Measurements from ENCODE around the gene AFAP1L1.
A peak's percentile ranks its signal among the peaks of the same experiment; 100 is the strongest.

AFAP1L1 gene

DNA sequence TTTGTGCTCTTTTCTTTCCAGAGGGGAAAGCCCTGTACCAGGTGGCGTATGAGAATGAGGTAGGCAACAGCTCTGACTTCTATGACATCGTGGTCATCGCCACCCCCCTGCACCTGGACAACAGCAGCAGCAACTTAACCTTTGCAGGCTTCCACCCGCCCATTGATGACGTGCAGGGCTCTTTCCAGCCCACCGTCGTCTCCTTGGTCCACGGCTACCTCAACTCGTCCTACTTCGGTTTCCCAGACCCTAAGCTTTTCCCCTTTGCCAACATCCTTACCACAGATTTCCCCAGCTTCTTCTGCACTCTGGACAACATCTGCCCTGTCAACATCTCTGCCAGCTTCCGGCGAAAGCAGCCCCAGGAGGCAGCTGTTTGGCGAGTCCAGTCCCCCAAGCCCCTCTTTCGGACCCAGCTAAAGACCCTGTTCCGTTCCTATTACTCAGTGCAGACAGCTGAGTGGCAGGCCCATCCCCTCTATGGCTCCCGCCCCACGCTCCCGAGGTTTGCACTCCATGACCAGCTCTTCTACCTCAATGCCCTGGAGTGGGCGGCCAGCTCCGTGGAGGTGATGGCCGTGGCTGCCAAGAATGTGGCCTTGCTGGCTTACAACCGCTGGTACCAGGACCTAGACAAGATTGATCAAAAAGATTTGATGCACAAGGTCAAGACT is 96.5 kb downstream of the AFAP1L1 start:
- DNase-seq (ENCODE audit: extremely low read depth in 1 of 2, low read depth in 1 of 2): no peak

DNA sequence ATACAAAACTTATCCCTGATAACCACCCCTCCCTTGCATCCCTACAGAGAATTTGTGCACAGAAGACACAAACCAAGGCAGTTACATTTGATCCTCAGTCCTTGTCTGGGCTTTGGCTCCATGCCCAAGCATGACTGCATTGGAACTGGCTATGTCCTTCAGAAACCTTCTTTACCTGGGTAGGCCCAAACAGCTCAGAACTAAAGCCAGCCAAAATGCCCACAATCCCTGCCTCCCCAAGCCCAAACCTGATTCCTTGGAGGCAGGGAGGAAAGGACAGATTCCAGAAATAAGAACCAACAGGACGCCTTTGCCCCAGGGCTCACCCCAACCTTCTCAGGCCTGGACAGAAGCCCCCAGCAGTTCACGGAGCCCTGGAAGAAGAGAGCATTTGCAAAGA is 99.2 kb downstream of the AFAP1L1 start:
- no peak for DNase-seq (ENCODE audit: extremely low read depth in 1 of 2, low read depth in 1 of 2)

DNA sequence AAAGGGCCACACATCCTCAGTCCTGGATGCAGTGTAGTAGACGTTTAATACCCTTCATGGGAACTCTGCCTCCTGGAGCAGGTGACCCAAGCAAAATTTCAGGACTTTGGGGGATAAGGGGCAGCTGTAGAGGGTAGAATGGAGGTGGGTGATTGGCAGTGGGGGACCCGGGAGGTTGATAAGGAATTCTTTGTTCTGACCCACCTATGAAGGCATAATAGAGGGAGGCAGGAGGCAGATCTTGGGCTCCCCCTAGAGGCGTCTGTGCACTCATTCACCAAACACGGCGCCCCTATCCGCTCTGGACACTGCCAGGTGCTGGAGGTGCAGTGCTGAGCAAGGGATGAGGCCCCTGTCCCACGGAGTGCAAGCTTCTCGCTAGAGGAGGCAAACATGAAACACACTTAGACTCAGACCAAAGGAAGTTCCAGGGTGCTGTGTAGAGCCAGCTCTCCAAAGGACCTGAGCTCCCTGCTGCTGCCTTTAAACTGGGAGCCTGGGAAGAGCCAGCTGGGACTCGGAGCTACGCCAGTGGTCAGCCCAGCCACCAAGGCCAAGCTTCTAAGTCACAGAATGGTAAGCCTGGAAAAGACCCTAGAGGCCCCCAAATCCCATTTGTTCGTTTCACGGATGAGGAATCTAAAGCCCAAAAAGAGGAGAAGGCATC is 99.8 kb downstream of the AFAP1L1 start:
- DNase-seq (ENCODE audit: extremely low read depth in 1 of 2, low read depth in 1 of 2): peak in 1 of 2 donors; percentile 28

DNA sequence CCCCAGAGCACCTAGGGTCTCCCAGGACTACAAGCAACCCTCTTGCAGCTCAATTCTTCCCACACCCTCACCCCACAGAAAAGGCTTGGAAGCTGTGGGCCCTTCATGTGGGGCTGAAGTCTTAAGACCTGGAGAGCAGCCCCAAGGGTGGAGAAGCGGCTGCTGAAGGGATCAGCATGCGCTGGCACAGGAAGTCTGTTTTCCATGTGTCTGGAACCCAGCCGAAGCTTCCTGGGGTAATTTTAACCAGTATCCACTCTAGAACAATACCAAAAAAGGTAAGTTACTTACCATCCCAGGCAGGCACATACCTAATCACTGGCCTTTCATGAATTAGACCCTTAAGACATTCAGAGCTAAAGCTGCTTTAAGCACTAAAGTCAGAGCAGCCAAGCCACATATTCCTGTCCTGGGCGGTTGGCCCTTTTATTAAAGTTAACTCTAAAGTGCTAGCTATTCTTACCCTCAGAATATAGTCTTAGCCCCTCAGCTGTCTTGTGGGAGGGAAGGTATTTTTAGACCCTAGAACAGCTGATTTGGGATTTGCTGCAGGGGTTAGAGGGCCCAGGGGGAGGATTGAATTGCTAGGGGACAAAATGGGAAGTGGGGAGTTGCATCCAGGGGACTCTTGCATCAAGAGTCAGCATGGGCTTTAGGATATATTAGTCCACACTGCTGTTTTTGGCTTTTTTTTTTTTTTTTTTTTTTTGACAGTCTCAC is 100.6 kb downstream of the AFAP1L1 start:
- no peak for DNase-seq (ENCODE audit: extremely low read depth in 1 of 2, low read depth in 1 of 2)

DNA sequence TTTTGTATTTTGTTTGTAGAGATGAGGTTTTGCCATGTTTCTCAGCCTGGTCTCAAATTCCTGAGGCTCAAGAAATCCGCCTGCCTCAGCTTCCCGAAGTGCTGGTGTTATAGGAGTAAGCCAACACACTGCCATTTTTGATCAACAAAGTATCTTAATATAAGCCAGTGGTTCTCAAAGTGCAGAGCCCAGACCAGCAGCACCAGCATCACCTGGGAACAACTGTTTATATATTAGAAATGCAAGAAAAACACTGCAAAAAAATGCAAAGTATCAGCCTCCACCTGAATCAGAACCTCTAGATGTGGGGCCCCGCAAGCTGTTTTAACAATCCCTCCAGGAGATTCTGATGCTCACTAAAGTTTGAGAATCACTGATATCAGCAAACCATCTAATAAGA is 101.3 kb downstream of the AFAP1L1 start:
- no peak for DNase-seq (ENCODE audit: extremely low read depth in 1 of 2, low read depth in 1 of 2)

DNA sequence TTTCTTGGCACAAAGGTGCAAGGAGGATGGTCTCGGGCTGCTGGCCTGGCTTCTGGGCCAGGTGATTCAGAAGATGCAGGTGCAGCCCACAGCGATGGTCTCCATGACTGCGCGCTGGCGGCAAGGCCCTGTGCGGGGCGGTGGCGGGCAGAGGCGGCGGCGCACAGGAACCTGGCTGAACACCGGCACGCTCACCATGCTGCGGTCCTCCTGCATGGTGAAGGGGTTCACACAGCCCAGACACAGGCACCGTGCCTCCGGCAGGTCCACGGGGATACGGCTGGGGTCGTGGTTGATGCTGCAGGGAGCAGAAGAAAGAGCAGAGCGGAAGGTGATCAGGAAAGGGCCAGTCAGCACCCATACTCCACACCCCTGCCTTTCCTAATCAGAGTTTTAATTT is 102.6 kb downstream of the AFAP1L1 start:
- no peak for DNase-seq (ENCODE audit: extremely low read depth in 1 of 2, low read depth in 1 of 2)

DNA sequence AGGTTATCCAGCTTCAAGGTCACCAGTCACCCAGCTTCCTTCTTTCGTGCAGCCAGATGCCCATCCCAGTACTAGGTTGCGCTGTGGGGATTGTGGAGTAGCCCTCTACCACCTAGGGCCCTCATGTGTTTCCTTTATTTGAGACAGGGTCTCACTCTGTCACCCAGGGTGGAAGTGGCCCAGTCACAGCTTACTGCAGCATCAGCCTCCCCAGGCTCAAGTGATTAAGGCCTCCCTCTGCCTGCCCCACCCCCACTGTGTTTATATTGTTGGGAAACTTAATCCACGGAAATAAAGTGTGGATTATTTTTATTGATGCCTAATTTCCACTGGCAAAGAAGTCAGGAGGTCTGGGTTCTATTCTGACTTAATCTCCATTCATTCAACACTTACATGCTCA is 103.1 kb downstream of the AFAP1L1 start:
- no peak for DNase-seq (ENCODE audit: extremely low read depth in 1 of 2, low read depth in 1 of 2)

DNA sequence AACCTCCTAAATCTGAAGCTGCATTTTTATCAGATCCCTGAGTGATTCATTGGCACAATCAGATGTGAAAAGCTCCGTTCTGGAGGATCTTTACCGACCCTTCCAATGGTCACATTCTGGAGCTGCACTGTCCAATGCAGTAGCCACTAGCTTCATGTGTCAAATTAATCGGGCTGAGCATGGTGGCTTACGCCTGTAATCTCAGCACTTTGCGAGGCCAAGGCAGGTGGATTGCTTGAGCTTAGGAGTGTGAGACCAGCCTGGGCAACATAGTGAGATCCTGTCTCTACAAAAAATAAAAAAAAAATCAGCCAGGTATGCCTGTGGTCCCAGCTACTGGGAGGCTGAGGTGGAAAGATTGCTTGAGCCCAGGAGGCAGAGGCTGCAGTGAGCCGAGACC is 103.8 kb downstream of the AFAP1L1 start:
- no peak for DNase-seq (ENCODE audit: extremely low read depth in 1 of 2, low read depth in 1 of 2)

DNA sequence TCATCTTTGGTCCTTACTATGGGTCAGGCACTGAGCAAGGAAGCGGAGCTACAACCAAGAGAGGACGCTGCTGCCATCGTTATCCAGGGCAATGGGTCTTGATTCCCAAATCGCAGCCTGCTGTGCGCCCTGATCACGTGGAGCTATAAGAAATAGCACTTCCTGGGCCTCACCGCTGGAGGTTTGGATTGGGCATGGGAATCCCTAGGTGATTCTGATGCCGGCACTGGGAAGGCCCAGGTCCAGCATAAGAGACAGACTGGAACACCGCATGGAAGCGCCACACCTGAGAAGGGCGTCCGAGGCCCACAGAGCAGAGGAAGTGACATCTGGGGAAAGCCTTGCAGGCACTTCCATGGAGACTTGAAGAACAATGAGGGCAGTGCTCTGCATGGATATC is 104.4 kb downstream of the AFAP1L1 start:
- no peak for DNase-seq (ENCODE audit: extremely low read depth in 1 of 2, low read depth in 1 of 2)

DNA sequence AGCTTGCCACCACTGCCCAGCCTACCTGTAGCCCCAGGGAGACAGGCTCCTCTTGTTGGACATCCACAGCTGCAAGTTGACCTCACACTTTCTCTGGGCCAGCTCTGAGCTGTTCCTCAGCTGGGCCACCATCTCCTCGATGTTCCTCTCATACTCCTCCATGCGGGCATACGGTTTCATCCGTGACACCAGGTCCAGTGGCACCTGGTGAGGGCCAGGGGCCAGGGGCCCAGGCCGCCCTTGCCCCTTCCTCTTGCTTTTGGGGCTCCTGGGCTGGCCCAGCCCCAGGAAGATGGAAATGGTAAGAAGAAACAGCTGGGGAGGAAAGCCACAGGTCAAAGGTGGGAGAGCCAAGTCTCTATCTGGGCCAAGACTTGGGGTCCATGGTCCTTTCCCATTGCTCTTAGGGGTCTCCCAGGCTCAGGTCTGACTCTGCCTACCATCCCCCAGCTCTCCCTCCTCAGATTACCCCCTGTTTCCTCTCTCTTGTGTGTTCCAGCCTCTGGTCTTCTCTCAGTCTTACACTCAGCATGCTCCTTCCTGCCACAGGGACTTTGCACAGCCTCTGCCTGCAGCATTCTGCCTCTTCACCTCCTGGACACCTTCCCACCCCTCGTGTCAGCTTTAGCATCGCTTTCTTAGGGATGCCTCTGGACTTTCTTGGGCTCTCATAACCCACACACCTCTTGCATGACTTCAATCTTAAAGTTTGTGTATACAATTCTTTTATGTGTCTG is 105.2 kb downstream of the AFAP1L1 start:
- DNase-seq (ENCODE audit: extremely low read depth in 1 of 2, low read depth in 1 of 2): no peak

DNA sequence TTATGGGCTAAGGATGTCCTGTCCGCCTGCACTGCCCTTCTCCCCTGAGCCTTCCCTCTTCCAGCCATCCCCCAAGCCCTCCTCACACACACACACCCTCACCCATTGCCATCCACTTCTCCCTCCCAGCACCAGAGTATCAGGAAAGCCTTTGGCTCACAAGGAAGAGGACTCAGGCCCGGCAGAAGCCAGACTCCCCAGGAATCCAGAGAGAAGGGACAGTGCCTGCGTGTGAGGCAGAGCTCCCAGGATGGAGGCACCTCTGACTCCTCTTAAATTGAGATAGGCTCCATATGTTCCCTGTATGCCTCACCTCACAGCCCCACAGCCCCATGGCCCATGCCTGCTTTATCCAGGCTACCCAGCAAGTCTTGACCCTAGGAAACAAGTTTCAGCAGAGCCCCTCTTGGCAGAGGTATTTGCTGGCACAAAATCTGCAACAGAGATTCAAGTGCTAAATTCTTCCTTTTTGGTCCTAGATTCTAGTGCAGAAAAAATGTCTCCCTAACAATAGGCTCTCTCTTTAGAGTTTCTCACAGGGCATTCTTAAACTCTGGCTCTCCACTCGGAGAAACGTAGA is 106.7 kb downstream of the AFAP1L1 start:
- no peak for DNase-seq (ENCODE audit: extremely low read depth in 1 of 2, low read depth in 1 of 2)

DNA sequence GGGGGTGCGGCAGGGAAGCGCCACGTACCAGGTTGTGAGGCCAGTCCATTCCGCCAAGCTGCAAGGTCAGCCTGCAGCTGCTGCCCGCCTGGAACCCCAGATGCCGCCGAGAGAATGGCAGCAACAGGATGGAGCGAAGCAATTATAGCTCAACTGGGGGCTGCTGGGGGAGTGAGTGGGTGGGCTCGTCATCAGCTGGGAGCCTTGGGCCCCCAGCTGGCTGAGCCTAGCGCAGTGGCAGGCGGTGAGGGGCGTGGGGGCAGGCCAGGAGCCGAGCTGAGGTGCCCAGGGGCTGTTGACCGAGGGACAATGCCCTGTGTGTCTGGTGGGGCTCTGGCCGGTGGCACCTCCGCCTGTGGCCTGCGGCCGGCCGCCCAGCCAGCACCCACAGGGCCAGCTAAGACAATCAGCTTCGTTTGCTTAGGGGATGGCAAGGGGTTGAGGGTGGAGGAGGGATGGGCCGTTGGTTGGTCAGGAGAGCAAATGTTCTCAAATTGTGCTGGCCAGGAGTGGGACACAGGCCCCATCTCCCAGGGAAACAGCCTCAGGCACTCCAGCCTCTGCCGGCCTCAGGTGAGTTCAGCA is 107.6 kb downstream of the AFAP1L1 start, which contains the start of gene IL17B:
IL17B (minus strand) TSS at position 116 of the 585 bp plus-strand sequence; CDS start at position 49, 67 bp downstream.
- no peak for DNase-seq (ENCODE audit: extremely low read depth in 1 of 2, low read depth in 1 of 2)

DNA sequence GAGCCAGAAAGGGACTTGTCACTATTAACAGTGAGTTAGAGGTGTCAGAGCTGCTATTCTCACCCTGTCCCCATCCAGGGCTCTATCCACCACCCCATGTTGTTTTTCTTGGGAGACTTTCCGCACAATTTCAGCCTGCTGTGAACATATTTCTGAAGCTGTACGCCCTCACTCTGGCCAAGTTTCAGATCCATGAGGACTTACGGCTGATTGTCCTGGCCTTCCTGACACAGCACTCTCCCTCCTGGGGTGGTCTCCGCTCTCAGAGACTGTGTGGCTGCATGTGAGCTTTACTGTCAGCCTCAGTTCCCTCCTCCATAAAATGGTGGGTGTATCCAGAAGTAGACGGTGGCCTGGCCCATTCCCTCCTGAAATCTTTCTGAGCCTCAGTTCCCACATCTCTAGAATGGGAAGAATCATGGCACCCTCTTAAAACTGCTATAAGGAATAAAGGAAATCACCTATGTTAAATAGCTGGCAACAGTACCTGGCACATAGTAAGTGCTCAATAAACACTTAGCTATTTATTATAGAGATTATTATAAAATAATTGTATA is 108.2 kb downstream of the AFAP1L1 start:
- DNase-seq (ENCODE audit: extremely low read depth in 1 of 2, low read depth in 1 of 2): no peak

DNA sequence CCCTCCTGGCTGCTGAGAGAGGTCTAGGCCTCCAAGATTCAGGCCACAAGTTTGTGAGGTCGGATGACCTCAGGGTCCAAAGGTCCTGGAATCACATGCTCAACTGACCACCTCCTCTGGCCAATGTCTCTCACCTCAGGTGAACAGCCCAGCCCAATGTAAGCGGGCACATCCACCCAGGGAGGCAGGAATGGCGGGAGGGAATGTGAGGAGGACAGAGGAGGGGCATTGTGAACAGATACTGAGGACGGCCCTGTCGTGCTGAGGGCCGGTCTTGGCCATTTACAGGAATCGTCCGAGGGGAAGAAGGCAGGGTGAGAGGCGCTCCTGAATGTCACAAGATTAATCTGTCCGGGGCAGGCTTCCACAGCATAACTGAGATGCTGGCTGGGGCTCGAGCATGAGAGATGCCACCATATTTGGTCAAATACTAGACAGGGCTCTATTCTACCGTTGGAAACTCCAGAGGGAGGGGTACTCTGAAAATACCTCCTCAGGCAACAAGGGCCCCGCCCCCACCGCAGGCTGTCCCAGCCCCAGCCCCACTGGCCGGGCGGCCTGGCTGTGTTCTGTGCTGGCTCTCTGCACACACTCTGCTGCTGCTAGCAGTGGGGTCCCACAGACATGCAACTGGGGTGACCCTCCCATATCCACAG is 108.9 kb downstream of the AFAP1L1 start:
- DNase-seq (ENCODE audit: extremely low read depth in 1 of 2, low read depth in 1 of 2): no peak

DNA sequence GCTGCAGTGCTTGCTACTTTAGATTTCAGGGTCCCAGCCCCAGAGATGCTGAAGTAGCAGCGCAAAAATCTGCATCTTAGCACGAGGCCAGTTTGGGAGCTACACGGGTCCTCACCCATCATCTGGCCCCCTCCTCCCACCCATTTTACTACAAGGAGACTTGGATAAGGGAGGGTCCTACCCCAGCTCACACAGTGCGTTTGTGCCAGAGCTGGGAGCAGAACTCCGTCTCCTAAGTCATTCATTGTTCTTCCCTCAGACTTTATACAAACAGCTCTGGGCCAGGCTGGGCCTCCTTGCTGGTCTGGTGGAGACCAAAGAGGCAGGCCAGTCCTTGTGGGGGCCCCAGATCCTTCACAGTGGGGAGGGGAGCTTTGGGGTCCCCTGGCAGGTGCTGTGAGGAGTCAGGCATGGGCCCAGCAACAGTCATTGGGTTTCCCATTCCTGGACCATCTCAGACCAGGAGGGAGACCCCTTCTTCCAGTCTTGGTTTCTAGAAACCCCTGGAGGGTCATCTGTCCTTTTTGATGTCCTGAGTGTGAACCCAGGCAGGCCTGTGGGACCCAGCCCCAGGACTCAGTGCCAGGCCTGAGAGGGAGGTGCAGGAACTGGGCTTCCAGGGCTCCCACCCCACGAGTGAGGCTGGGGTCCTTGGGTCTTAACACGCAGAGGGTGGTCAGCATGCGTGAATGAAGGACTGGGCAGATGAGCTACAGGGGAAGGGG is 109.8 kb downstream of the AFAP1L1 start:
- DNase-seq (ENCODE audit: extremely low read depth in 1 of 2, low read depth in 1 of 2): no peak

DNA sequence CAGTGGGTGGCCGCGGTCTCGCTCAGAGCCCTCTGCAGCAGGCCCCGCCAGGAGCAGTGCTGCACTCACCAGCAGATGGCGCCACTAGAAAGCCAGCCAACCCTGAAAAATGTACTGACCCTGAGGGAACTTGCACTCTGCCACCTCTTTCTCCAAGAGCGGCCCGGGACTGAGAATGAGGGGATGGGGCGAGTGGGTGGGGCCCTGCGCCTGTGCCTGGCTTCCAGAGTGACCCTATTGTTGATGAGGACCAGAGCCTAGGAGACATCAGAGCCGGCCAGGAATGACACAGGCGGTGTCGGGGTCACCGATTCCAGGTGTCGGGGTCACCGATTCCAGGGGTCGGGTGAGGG is 110.3 kb downstream of the AFAP1L1 start:
- peak; percentile 31 to 43 for DNase-seq (ENCODE audit: extremely low read depth in 1 of 2, low read depth in 1 of 2)

DNA sequence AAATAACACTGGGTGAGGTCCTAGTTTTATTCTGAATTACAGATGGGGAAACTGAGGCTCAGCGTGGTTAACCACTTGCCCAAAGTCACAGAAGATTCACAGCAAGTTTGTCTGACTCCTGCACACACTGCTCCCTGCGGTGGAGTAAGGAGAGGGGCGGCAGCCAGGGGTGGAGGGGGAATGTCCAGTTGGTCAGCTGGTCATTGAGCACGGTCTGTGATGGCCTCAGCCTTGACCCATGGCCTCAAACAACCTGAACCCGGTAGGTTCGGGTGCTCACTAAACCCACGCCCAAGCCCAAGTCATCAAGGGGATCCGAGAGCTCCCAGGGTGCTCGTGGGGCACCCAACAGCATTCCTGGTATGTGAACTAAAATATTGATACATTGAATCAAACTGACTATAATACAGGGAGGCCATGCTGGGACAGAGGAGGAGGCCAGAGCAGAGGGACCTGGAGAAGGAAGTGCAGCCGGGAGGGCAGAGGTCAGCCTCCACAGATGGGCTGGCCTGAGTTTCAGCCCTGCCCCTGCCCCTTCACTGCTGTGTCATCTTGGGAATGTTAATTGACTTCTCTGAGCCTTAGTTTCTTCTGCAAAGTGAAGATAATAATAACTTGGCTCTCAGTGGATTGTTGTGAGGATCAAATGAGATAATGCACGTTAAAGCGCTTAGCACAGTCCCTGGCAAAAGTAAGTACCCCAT is 111.0 kb downstream of the AFAP1L1 start:
- no peak for DNase-seq (ENCODE audit: extremely low read depth in 1 of 2, low read depth in 1 of 2)

DNA sequence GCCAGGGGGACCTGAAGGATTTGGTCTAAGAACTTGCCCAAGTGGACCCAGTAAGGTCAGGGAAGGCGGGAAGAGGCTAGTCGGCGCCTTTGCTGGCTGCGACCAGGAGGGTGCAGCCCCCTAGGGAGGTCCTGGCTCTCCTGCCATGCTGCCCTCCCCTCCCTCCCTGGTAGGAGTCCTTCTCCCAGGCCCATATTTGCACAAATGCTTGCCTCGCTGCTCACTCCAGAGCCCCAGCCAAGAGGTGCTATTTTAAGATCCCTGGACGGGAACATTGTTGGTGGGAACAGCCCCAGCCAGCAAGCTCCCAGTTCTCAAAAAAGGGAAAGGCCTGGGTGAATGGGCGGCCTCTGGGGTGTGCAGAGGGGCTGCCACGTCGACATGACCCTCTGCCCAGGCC is 111.7 kb downstream of the AFAP1L1 start:
- no peak for DNase-seq (ENCODE audit: extremely low read depth in 1 of 2, low read depth in 1 of 2)

DNA sequence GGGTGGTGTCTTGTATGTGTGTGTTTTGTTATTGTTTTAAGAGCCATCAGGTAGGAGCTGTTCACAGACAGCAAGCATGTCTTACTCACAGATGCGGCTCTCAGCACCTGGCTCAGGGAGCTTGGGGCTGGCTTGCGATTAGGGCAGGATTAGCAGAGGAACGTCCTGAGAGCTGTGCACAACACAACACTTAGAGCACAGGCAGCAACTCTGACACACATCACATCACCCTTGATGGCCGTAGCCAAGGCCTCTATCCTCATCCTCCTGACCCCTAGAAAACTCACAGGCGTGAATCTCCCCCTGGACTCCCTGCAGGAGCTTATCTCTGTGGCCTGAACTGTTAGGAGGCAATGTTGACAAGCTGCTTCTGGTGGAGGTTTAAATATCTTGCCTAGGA is 114.5 kb downstream of the AFAP1L1 start:
- DNase-seq (ENCODE audit: extremely low read depth in 1 of 2, low read depth in 1 of 2): no peak

All from stimulated activated CD8-positive, alpha-beta memory T cell treated with anti-CD3 and anti-CD28 coated beads, Interleukin-7, amount 100 ng/mL, for 48 hours (primary cell).